ENCODE results near the gene PCDHB11.
A peak's percentile ranks its signal among the peaks of the same experiment; 100 is the strongest.
"Not testable (repeated sequence)": the region's sequence is repeated elsewhere in the genome, so short reads cannot be mapped to it uniquely, and the experiment has no call there.

PCDHB11 gene

DNA sequence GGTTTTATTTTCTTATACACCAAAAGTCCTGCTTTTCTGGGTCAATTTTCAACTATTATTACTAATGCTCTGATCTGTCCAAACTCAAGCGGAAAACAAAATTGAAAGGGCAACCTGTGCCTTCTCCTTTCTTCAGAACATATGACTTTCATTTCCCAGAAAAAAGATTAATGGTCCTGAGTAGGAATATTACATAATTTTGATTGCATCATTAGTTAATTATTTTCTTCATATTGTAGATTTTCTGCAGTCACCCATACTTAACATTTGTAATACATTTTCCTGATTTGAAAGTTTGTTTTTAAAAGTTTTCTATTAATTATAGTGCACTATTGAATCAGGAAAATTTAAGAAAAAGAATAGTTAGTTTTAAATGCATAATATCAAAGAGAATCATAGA lies 23.5 kb upstream of the PCDHB11 start:
- DNase-seq (ENCODE audit: low read depth in 1 of 2, low spot score in 1 of 2) = peak in 1 of 2 experiments; percentile 10
- no peaks in the 10 kb centered on the region for H3K27me3 ChIP-seq (ENCODE audit: insufficient read depth, poor library complexity, severe bottlenecking)
- TF ChIP-seq, protein P1, sequence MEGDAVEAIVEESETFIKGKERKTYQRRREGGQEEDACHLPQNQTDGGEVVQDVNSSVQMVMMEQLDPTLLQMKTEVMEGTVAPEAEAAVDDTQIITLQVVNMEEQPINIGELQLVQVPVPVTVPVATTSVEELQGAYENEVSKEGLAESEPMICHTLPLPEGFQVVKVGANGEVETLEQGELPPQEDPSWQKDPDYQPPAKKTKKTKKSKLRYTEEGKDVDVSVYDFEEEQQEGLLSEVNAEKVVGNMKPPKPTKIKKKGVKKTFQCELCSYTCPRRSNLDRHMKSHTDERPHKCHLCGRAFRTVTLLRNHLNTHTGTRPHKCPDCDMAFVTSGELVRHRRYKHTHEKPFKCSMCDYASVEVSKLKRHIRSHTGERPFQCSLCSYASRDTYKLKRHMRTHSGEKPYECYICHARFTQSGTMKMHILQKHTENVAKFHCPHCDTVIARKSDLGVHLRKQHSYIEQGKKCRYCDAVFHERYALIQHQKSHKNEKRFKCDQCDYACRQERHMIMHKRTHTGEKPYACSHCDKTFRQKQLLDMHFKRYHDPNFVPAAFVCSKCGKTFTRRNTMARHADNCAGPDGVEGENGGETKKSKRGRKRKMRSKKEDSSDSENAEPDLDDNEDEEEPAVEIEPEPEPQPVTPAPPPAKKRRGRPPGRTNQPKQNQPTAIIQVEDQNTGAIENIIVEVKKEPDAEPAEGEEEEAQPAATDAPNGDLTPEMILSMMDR (IDR thresholded peaks at IDR 0.05; ENCODE audit: insufficient read depth, low read length) = no peak
- no peak for TF ChIP-seq GABPA (IDR thresholded peaks at IDR 0.05; ENCODE audit: low read depth)

DNA sequence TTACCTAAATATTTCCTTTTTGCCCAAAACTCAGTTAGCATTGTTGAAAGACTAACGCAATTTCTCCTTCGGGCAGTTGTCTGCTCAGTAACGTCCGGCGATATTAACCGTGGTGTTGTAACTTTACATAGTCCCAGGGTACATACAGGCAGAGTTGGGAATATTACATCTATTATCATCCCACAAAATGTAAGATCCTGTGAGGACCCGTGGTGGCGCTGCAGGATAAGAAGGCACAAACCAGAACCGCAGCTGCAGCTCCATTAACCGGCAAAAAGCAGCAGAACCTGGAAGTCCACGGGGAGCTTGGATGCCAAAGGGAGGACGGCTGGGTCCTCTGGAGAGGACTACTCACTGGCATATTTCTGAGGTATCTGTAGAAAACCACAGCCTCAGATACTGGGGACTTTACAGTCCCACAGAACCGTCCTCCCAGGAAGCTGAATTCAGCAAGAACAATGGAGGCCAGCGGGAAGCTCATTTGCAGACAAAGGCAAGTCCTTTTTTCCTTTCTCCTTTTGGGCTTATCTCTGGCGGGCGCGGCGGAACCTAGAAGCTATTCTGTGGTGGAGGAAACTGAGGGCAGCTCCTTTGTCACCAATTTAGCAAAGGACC lies 21.7 kb upstream of the PCDHB11 start, which contains the start of gene PCDHB8:
TSS of gene PCDHB8 (plus strand) at position 214 of the 615 bp plus-strand sequence. CDS start at position 459, 245 bp downstream.
- not testable (repeated sequence) for H3K27me3 ChIP-seq (ENCODE audit: insufficient read depth, poor library complexity, severe bottlenecking); H3K4me3 ChIP-seq (replicated peaks; ENCODE audit: insufficient read depth, low read length); H3K27ac ChIP-seq (replicated peaks)
- DNase-seq (ENCODE audit: low read depth in 1 of 2, low spot score in 1 of 2) = peak in 1 of 2 experiments; percentile 12

More for the DNA sequence above, 23.5 kb upstream of the PCDHB11 start:
- no peak overlapping the region for H3K4me3 ChIP-seq (replicated peaks; ENCODE audit: insufficient read depth, low read length)
- H3K27ac ChIP-seq (replicated peaks) = no peak overlapping the region

DNA sequence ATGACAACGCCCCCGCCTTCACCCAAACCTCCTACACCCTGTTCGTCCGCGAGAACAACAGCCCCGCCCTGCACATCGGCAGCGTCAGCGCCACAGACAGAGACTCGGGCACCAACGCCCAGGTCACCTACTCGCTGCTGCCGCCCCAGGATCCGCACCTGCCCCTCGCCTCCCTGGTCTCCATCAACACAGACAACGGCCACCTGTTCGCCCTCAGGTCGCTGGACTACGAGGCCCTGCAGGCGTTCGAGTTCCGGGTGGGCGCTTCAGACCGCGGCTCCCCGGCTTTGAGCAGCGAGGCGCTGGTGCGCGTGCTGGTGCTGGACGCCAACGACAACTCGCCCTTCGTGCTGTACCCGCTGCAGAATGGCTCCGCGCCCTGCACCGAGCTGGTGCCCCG lies 20.1 kb upstream of the PCDHB11 start:
- H3K27ac ChIP-seq (replicated peaks); H3K27me3 ChIP-seq (ENCODE audit: insufficient read depth, poor library complexity, severe bottlenecking); H3K4me3 ChIP-seq (replicated peaks; ENCODE audit: insufficient read depth, low read length); DNase-seq (ENCODE audit: low read depth in 1 of 2, low spot score in 1 of 2): not testable (repeated sequence)

DNA sequence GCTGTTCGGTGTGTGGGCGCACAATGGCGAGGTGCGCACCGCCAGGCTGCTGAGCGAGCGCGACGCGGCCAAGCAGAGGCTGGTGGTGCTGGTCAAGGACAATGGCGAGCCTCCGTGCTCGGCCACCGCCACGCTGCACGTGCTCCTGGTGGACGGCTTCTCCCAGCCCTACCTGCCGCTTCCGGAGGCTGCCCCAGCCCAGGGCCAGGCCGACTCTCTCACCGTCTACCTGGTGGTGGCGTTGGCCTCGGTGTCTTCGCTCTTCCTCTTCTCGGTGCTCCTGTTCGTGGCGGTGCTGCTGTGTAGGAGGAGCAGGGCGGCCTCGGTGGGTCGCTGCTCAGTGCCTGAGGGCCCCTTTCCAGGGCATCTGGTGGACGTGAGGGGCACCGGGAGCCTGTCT lies 19.6 kb upstream of the PCDHB11 start:
- not testable (repeated sequence) for H3K27ac ChIP-seq (replicated peaks); H3K4me3 ChIP-seq (replicated peaks; ENCODE audit: insufficient read depth, low read length); H3K27me3 ChIP-seq (ENCODE audit: insufficient read depth, poor library complexity, severe bottlenecking); DNase-seq (ENCODE audit: low read depth in 1 of 2, low spot score in 1 of 2)

DNA sequence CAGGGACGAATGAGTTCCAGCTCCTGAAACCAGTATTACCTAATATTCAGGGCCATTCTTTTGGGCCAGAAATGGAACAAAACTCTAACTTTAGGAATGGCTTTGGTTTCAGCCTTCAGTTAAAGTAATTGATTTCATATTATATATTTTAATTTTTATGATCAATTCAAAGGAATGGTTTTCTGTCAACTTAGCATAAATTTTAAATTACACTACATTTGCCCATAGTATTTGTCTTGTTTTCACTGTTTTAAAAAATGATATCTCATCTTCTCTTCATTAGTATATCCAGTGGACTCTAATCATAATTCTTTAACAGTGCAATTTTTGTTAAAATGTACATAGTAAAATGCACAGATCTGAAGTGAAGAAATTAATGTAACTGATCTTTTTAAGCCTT lies 19.1 kb upstream of the PCDHB11 start:
- Histone ChIP-seq H3K27me3 (ENCODE audit: insufficient read depth, poor library complexity, severe bottlenecking) (no peaks in the 10 kb centered on the region), H3K4me3 (replicated peaks; ENCODE audit: insufficient read depth, low read length) (no peak overlapping the region), H3K27ac (replicated peaks) (no peak overlapping the region)
- TF ChIP-seq, protein P2, sequence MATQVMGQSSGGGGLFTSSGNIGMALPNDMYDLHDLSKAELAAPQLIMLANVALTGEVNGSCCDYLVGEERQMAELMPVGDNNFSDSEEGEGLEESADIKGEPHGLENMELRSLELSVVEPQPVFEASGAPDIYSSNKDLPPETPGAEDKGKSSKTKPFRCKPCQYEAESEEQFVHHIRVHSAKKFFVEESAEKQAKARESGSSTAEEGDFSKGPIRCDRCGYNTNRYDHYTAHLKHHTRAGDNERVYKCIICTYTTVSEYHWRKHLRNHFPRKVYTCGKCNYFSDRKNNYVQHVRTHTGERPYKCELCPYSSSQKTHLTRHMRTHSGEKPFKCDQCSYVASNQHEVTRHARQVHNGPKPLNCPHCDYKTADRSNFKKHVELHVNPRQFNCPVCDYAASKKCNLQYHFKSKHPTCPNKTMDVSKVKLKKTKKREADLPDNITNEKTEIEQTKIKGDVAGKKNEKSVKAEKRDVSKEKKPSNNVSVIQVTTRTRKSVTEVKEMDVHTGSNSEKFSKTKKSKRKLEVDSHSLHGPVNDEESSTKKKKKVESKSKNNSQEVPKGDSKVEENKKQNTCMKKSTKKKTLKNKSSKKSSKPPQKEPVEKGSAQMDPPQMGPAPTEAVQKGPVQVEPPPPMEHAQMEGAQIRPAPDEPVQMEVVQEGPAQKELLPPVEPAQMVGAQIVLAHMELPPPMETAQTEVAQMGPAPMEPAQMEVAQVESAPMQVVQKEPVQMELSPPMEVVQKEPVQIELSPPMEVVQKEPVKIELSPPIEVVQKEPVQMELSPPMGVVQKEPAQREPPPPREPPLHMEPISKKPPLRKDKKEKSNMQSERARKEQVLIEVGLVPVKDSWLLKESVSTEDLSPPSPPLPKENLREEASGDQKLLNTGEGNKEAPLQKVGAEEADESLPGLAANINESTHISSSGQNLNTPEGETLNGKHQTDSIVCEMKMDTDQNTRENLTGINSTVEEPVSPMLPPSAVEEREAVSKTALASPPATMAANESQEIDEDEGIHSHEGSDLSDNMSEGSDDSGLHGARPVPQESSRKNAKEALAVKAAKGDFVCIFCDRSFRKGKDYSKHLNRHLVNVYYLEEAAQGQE (IDR thresholded peaks at IDR 0.05; ENCODE audit: insufficient replicate concordance, low read depth) = no peak
- TF ChIP-seq, protein P1 (IDR thresholded peaks at IDR 0.05; ENCODE audit: insufficient read depth, low read length) = no peak
- TF ChIP-seq SPI1 (IDR thresholded peaks at IDR 0.05; ENCODE audit: borderline replicate concordance, low read depth) (no peak), GABPA (IDR thresholded peaks at IDR 0.05; ENCODE audit: low read depth) (no peak), POLR2AphosphoS5 (IDR thresholded peaks at IDR 0.05; ENCODE audit: low read depth) (no peak)
- DNase-seq (ENCODE audit: low read depth in 1 of 2, low spot score in 1 of 2) = no peak

DNA sequence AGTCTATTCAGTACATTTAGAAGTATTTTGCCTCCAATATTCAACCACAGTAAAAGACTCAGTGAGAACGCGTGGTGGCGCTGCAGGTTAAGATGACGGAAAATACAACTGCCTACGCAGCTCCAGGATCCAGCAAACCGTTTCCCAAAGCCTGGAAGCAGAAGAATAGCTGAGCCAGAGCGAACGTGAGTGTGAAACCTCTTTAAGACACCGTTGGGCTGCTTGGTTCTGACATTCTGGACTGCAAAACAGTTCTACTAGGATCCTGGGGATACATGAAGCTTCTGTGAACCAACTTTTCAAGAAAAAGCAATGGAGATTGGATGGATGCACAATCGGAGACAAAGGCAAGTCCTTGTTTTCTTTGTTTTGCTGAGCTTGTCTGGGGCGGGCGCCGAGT lies 17.2 kb upstream of the PCDHB11 start, which contains the start of gene PCDHB16:
TSS of gene PCDHB16 (plus strand) at position 140 of the 400 bp plus-strand sequence. CDS start at position 313, 173 bp downstream.
- TF ChIP-seq GABPA (IDR thresholded peaks at IDR 0.05; ENCODE audit: low read depth) = no peak
- TF ChIP-seq, protein P1 (IDR thresholded peaks at IDR 0.05; ENCODE audit: insufficient read depth, low read length) = no peak
- no peak for TF ChIP-seq POLR2AphosphoS5 (IDR thresholded peaks at IDR 0.05; ENCODE audit: low read depth)
- TF ChIP-seq, protein P2 (IDR thresholded peaks at IDR 0.05; ENCODE audit: insufficient replicate concordance, low read depth) = no peak
- no peak for TF ChIP-seq SPI1 (IDR thresholded peaks at IDR 0.05; ENCODE audit: borderline replicate concordance, low read depth)
- H3K27ac ChIP-seq (replicated peaks) = no peak within 1 kb of the TSS
- H3K4me3 ChIP-seq (replicated peaks; ENCODE audit: insufficient read depth, low read length) = no peak within 1 kb of the TSS
- no peaks in the 10 kb centered on the region for H3K27me3 ChIP-seq (ENCODE audit: insufficient read depth, poor library complexity, severe bottlenecking)
- DNase-seq (ENCODE audit: low read depth in 1 of 2, low spot score in 1 of 2) = no peak

DNA sequence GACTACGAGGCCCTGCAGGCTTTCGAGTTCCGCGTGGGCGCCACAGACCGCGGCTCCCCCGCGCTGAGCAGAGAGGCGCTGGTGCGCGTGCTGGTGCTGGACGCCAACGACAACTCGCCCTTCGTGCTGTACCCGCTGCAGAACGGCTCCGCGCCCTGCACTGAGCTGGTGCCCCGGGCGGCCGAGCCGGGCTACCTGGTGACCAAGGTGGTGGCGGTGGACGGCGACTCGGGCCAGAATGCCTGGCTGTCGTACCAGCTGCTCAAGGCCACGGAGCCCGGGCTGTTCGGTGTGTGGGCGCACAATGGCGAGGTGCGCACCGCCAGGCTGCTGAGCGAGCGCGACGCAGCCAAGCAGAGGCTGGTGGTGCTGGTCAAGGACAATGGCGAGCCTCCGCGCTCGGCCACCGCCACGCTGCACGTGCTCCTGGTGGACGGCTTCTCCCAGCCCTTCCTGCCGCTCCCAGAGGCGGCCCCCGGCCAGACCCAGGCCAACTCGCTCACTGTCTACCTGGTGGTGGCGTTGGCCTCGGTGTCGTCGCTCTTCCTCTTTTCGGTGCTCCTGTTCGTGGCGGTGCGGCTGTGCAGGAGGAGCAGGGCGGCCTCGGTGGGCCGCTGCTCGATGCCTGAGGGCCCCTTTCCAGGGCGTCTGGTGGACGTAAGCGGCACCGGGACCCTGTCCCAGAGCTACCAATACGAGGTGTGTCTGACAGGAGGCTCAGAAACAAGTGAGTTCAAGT lies 15.1 kb upstream of the PCDHB11 start:
- not testable (repeated sequence) for H3K4me3 ChIP-seq (replicated peaks; ENCODE audit: insufficient read depth, low read length); H3K27me3 ChIP-seq (ENCODE audit: insufficient read depth, poor library complexity, severe bottlenecking); H3K27ac ChIP-seq (replicated peaks); DNase-seq (ENCODE audit: low read depth in 1 of 2, low spot score in 1 of 2)

Measured in HL-60 (cell line).